BJ (cell line): ENCODE measurements around the gene TBC1D21. TPM values are rescaled to one million over a fixed set of nuclear protein-coding genes. Genes with fewer than 3 reads are reported as not detected.
A peak's percentile ranks its signal among the peaks of the same experiment; 100 is the strongest.

Experiments used
- CTCF ChIA-PET: fragments of 350-600 bp; formaldehyde crosslinking; extraction: SDS; loops from one replicate; lab custom pipeline; 2021; ENCODE audit warnings: antibody characterized with exemption, inconsistent platforms; lab: Yijun Ruan, JAX
- POLR2A ChIA-PET: fragments of 300-600 bp; sonication (Branson Sonifier 250); formaldehyde crosslinking; extraction: SDS; loops from one replicate; lab custom pipeline; 2021; ENCODE audit warnings: antibody characterized with exemption; lab: Charles Lee
- DNase-seq: peaks from one replicate; pipeline ENCODE4 v3.0.0-alpha.2; 2011; ENCODE audit warnings: low read depth
- H3K27me3 ChIP-seq: 2 replicates; pipeline ENCODE4 v1.6.0; 2011; ENCODE audit warnings: low read length; ENCODE audit not compliant: control insufficient read depth, insufficient read depth
- H3K36me3 ChIP-seq: 2 replicates; pipeline ENCODE4 v1.5.1; 2011; ENCODE audit warnings: low read length; ENCODE audit not compliant: control insufficient read depth, insufficient read depth
- H3K4me3 ChIP-seq: 2 replicates; pipeline ENCODE4 v1.5.1; 2011; ENCODE audit warnings: low read depth, mild to moderate bottlenecking, control low read depth, low read length
- polyA plus RNA-seq: library from polyadenylated mRNA; depleted of rRNA; stranded (reverse); fragments of >200 nt; gene quantifications from 2 replicates; pipeline ENCODE4 v1.2.3, GENCODE V29; 2011
- TF ChIP-seq, protein P1 (sequence below): IDR thresholded peaks from 2 replicates; pipeline ENCODE4 v1.5.1; 2011; ENCODE audit warnings: low read depth, mild to moderate bottlenecking, control low read depth, inconsistent platforms, low read length, moderate library complexity; ENCODE audit not compliant: insufficient read depth

TBC1D21 gene
- polyA plus RNA-seq, 1 experiment, result not detected

DNA sequence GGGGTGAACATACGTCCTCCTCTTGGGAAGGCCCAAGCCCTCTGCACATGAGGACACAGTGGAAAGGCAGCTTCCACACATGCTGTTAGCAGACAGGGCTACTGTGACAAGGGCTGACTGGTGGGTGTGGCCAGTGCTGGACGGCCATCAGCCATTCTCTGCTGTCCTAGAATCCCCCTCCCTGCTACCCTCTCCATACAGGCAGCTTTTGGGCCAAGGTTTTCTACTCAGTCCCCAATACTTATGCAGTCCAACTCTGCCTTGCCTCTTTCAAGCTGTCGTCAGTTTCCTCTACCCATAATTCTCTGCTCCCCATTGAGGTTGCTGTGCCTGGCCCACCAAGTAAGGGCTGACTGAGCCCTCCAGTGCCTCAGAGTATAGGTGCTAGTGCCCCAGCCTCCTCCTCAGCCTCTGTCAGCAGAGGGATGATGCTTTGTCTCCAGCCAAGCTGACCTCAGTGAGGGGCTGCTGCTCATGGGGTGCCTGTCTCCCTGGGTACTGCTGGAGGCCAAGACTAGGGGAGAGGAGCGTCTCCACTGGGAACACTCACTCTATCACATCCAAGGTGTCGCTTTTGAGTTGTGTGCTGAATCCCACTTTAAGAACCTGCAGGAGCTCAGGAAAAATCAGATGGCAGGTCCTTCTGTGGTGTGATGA is 55.7 kb downstream of the TBC1D21 start:
- Histone ChIP-seq H3K4me3 (peak overlapping the region; percentile 59), H3K27me3 (no peaks in the 10 kb centered on the region), H3K36me3 (peaks cover 5% of the 10 kb centered on the region)
- CTCF ChIA-PET, result interaction anchor here (0.8 to 2.9 kb wide), 9 partner anchors 8 to 55 kb away, joined by 3 to 15 read pairs (median 5); no protein-coding TSS in a partner anchor
- no peak for DNase-seq
- POLR2A ChIA-PET, result no interaction called here
- TF ChIP-seq, protein P1, sequence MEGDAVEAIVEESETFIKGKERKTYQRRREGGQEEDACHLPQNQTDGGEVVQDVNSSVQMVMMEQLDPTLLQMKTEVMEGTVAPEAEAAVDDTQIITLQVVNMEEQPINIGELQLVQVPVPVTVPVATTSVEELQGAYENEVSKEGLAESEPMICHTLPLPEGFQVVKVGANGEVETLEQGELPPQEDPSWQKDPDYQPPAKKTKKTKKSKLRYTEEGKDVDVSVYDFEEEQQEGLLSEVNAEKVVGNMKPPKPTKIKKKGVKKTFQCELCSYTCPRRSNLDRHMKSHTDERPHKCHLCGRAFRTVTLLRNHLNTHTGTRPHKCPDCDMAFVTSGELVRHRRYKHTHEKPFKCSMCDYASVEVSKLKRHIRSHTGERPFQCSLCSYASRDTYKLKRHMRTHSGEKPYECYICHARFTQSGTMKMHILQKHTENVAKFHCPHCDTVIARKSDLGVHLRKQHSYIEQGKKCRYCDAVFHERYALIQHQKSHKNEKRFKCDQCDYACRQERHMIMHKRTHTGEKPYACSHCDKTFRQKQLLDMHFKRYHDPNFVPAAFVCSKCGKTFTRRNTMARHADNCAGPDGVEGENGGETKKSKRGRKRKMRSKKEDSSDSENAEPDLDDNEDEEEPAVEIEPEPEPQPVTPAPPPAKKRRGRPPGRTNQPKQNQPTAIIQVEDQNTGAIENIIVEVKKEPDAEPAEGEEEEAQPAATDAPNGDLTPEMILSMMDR, result no peak

GRCh38 chr15:73930371-73930770 is 57.0 kb downstream of the TBC1D21 start:
- H3K4me3 ChIP-seq, result no peak overlapping the region
- CTCF ChIA-PET, result interaction anchor here (1.0 to 1.3 kb wide), 2 partner anchors 21 to 23 kb away, joined by 3 read pairs; no protein-coding TSS in a partner anchor
- peaks cover 5% of the 10 kb centered on the region for H3K36me3 ChIP-seq
- peak; percentile 84 for DNase-seq
- POLR2A ChIA-PET, result no interaction called here
- no peaks in the 10 kb centered on the region for H3K27me3 ChIP-seq
- TF ChIP-seq, protein P1, result no peak

GRCh38 chr15:73930790-73931281 is 57.5 kb downstream of the TBC1D21 start:
- TF ChIP-seq, protein P1, result no peak
- Histone ChIP-seq H3K27me3 (no peaks in the 10 kb centered on the region), H3K36me3 (peaks cover 5% of the 10 kb centered on the region), H3K4me3 (no peak overlapping the region)
- ChIA-PET POLR2A (no interaction called here), CTCF (interaction anchor here (1.0 kb wide), 1 partner anchor 20 kb away, joined by 3 read pairs; no protein-coding TSS in a partner anchor)
- DNase-seq, result no peak

DNA sequence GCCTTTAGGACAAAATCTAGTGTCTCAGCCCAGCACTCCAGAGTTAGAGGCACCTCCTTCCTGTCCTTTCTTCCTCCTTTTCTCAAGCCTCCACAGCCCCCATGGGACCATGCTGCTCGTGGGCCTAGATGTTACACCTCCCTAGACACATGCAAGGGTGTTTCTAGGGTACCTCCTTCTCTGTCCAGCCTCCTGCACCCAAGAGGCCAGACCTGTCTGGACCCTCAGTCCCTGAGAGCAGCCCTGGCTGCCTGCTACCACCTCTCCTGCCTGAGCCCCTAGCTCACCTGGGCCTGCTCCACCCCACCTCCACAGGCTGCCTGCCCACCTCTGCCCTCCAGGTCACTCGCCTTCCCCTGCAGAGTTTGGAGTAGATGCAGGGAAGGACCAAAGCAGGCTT is 58.1 kb downstream of the TBC1D21 start:
- POLR2A ChIA-PET, result no interaction called here
- no peak overlapping the region for H3K4me3 ChIP-seq
- peaks cover 5% of the 10 kb centered on the region for H3K36me3 ChIP-seq
- no peak for DNase-seq
- TF ChIP-seq, protein P1, result no peak
- H3K27me3 ChIP-seq, result no peaks in the 10 kb centered on the region
- CTCF ChIA-PET, result interaction anchor here (1.0 kb wide), 1 partner anchor 20 kb away, joined by 3 read pairs; no protein-coding TSS in a partner anchor

- POLR2A ChIA-PET, result no interaction called here
- TF ChIP-seq, protein P1, result no peak
- Histone ChIP-seq H3K36me3 (peaks cover 5% of the 10 kb centered on the region), H3K4me3 (no peak overlapping the region), H3K27me3 (no peaks in the 10 kb centered on the region)
- CTCF ChIA-PET, result interaction anchor here (1.5 to 1.8 kb wide), 2 partner anchors 17 to 24 kb away, joined by 3 to 5 read pairs; no protein-coding TSS in a partner anchor
- no peak for DNase-seq
These were observed 59.2 kb downstream of the TBC1D21 start for GRCh38 chr15:73932381-73933191.
